ENCODE data around the gene LRIT1.

LRIT1 gene

GRCh38 chr10:84263716-84264115 lies 22.4 kb upstream of the LRIT1 start:
- H3K9me3 ChIP-seq (ENCODE audit: severe bottlenecking) = no peaks in the 10 kb centered on the region
- DNase-seq = no peak
- no peak overlapping the region for H3K27ac ChIP-seq
- no peaks in the 10 kb centered on the region for H3K36me3 ChIP-seq
- TF ChIP-seq CTCF (IDR thresholded peaks at IDR 0.05; ENCODE audit: low read depth, low read length) = no peak
- no peaks in the 10 kb centered on the region for H3K27me3 ChIP-seq (ENCODE audit: insufficient read depth, low read depth, severe bottlenecking)
- H3K4me3 ChIP-seq (ENCODE audit: low read depth, low read length) = no peak overlapping the region

- no peak for DNase-seq
- no peaks in the 10 kb centered on the region for H3K36me3 ChIP-seq
- H3K27me3 ChIP-seq (ENCODE audit: insufficient read depth, low read depth, severe bottlenecking) = no peaks in the 10 kb centered on the region
- no peak for TF ChIP-seq CTCF (IDR thresholded peaks at IDR 0.05; ENCODE audit: low read depth, low read length)
- H3K9me3 ChIP-seq (ENCODE audit: severe bottlenecking) = no peaks in the 10 kb centered on the region
- H3K4me3 ChIP-seq (ENCODE audit: low read depth, low read length) = no peak overlapping the region
- H3K27ac ChIP-seq = no peak overlapping the region
Observed at GRCh38 chr10:84262190-84262956, 21.0 kb upstream of the LRIT1 start.

GRCh38 chr10:84261236-84261915 lies 20.0 kb upstream of the LRIT1 start:
- H3K36me3 ChIP-seq = no peaks in the 10 kb centered on the region
- DNase-seq = no peak
- TF ChIP-seq CTCF (IDR thresholded peaks at IDR 0.05; ENCODE audit: low read depth, low read length) = no peak
- no peaks in the 10 kb centered on the region for H3K27me3 ChIP-seq (ENCODE audit: insufficient read depth, low read depth, severe bottlenecking)
- no peak overlapping the region for H3K27ac ChIP-seq
- no peak overlapping the region for H3K4me3 ChIP-seq (ENCODE audit: low read depth, low read length)
- no peaks in the 10 kb centered on the region for H3K9me3 ChIP-seq (ENCODE audit: severe bottlenecking)

GRCh38 chr10:84258034-84258695 lies 16.8 kb upstream of the LRIT1 start:
- peak; percentile 75 for DNase-seq
- no peaks in the 10 kb centered on the region for H3K9me3 ChIP-seq (ENCODE audit: severe bottlenecking)
- no peak for TF ChIP-seq CTCF (IDR thresholded peaks at IDR 0.05; ENCODE audit: low read depth, low read length)

GRCh38 chr10:84257343-84258020 lies 16.1 kb upstream of the LRIT1 start:
- Histone ChIP-seq H3K9me3 (ENCODE audit: severe bottlenecking) (no peaks in the 10 kb centered on the region), H3K27ac (peak overlapping the region; percentile 39), H3K27me3 (ENCODE audit: insufficient read depth, low read depth, severe bottlenecking) (no peaks in the 10 kb centered on the region), H3K36me3 (no peaks in the 10 kb centered on the region), H3K4me3 (ENCODE audit: low read depth, low read length) (no peak overlapping the region)
- no peak for TF ChIP-seq CTCF (IDR thresholded peaks at IDR 0.05; ENCODE audit: low read depth, low read length)
- DNase-seq = no peak

More at GRCh38 chr10:84258034-84258695, 16.8 kb upstream of the LRIT1 start:
- Histone ChIP-seq H3K27me3 (ENCODE audit: insufficient read depth, low read depth, severe bottlenecking) (no peaks in the 10 kb centered on the region), H3K36me3 (no peaks in the 10 kb centered on the region), H3K27ac (peak overlapping the region; percentile 39), H3K4me3 (ENCODE audit: low read depth, low read length) (no peak overlapping the region)
